Measurements from ENCODE around the gene CENPX.
"Not testable (repeated sequence)": the region's sequence is repeated elsewhere in the genome, so short reads cannot be mapped to it uniquely, and the experiment has no call there.

CENPX gene

DNA sequence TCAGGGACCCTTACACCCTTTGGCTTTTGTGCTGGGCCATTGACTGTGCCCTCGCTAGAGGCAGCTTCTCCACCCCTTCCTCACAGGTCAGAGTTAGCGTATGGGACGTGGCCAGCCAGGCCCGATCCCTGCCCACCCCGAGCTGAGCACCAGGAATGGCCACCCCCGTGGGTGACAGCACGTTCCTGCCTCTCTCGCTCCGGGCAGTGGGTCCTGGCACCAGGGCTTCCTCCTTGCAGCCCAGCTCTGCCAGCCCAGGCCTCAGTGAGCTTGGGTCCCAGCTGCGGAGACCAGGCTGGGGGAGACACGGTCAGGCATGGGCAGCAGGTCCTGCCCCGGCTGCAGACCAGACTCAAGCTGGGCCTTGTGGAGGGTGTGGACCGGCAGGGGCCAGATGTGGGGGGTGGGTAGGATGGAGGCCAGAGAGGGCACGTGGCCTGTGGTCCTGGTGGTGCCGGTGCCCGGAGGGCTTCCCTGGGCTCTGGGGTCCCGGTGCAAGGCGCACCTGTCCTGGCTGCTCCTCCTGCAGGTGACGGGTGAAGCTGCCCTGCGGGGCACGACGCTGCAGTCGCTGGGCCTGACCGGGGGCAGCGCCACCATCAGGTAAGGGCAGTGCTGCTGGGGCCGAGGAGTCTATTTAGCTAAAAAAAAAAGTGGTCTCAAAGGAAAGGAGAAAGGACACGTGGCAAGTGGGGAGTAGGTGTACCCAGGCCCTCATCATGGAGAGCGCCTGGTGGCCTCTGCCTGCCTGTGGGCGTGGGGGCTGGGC is 27.0 kb downstream of the CENPX start:
- DNase-seq: no peak

DNA sequence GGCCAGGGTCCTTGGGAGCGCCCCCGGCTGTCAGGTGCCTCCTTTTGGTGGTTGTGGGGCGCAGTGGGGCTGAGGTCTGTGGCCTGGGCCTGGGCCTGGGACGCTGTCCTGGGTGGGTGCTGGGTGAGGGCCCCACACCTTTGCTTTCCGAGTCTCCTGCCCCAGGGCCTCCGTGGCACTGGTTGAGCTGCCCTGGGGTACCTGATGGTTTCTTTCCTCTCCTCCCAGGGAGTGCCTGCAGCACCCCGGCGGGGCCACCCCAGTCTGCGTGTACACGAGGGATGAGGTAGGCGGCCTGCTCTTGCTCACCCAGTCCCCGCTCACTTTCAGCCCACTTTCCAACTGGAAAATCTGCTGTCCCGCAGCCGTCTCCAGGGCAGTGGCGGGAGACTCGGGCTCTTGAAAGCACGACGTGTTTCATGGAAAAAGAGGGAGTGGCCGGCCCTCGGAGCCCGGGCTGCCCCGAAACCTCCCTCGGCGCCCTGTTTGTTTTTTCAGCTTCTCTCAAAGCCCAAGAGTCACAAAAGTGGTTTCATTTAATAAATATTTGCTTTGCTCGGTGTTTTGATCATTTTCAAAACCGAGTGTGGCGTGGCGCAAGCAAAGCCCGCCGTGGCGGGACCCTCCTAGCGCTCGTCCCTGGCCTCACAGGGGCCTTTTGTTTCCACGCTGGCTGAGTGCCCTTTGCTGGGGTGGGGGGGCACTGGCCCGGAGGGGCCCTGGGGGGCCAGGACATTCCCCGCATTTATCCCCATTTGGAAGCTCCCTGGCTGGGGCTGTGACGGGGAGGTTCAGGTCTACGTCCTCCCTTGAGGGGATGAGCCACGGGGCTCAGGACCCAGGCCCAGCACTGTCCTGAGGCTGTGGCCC is 27.9 kb downstream of the CENPX start:
- DNase-seq: no peak

DNA sequence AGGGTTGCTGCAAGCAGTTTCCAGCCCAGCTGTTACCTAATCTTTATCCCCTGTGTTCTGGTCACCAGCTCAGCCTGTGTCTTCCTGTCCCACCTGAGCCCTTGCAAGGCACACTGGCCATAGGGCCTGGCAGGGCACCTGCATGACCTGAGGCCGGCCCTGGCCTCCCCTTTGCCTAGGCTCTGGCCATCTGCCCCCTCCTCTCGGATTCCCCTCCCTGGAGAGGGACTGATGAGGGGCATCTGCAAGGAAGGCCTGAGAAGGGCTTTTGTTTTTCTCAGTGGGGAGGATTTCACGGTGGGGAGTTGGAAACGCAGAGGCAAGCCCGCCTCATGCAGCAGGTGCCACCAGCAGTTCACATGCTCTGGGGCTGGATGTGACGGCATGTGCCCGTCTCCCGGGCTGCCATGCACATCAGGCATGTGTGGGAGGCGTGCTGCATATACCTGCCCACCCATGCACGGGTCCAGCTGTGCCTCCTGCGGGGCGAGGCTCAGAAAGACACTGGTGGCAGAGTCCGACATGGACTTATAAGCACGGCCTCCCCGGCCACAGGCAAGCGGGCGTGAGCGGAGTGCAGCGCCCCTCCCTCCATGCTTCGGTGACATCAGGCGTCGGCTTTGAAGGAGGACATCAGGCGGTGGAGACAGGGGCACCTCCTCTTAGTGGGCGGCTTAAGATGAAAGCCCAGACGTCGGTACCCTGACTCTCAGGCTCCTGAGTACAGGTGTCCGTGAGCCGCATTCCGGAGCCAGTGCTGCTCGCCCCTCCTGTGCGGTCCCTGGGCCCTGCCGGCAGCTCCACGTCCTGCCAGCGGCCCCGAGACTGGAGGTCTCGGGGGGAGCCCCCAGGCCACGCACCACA is 28.7 kb downstream of the CENPX start:
- DNase-seq: no peak

DNA sequence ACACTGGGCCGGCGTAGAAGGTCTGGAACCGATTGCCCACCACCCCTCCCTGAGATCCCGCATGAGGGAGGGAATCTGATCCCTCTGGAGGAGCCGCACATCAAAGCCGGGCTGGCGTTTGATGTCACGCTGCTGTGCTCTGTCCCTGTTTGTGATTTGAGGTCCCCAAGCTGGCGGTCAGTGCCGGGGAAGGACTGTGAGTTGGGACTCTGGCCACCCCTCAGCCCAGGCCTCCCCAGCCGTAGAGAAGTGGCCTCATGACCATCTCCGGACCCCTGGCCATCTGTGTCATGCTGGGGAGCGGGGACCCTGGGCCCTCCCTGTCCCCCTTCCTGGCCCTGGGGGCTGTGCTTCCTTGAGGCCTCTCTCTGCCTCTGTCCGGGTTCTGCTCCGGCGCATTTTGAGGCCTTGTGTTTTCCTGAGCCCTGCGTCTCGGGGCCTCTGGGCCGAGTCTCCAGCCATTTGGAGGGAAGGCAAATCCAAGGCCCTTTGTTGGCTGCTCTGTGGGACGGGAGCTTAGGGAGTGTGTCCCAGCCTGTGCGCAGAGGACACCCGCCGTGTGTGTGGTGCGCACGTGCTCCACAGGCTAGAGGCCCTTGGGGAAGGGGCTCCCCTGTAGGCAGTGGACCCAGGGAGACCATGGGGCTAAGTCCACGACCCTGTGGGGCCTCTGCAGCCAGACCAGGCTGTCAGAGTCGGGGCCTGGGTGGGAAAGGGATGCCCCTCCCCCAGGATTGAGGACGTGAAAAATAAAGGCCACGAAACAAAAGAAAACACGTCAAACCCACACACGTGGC is 30.2 kb downstream of the CENPX start:
- no peak for DNase-seq

DNA sequence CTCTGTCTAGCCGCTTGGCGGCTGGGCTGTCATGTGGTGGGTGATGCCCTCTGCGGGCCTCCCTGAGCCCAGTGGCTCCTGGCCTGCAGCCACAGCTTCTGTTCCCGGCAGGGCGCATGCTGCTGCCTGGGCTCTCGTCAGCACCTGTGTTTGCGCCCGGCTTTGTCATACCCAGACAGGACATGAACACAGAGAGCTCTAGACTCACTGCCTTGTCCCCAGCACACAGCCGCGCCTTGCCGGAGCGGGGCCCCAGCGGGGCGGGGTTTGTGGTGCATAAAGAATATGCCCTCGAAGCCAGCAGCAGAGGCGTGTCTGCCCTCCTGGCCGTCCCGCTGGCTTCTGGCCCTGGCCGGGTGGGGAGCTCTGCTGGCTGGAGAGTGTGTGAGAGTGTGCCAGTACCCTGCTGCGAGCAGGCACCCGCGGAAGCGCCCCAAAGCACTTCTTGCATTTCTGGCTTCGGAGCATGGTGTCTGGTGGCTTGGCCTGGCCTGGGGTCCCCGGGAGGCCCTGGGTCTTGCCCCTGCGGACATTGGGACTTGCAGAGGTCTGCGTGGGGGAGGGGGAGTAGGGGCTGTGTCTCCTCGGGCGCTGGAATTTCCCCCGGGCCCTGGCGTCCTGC is 30.9 kb downstream of the CENPX start:
- no peak for DNase-seq

DNA sequence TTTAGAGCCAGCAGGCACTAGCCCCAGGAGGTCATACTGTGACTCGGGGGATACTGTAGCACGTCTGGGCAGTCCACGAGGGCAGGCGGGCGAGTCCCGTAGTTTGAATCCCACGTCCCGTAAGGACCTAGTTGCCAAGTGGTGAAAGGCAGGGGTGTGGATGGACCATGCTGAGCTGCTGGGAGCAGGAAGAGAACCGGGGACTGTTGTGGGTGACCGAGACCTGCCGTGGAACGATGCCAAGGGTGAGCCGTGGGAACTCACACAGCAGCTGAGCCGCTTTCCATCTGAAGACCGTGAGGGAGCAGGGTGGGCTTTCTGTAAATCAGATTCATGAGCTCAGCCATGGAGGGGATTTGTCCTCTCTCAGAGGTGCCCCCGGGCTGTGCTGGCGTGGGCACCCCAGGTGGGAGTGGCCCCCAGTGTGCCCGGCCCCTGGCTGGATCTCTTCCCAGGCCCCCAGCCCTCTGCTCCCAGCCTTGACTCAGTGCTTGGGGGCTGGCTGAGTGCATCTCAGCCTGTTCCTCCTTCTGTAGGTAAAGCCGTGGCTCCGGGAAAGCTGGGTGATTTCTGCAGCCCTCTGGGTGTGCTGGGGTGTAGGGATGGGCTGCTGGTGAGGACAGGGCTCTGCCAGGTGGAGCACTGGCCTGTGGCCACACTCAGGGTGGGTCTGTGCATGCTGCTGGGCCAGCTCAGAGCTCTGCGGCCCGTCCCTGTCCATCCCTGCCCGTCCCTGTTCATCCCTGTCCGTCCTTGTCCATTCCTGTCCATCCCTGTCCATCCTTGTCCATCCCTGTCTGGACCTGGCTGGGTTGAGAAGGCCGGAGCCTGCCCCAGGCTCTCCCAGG is 31.6 kb downstream of the CENPX start:
- no peak for DNase-seq

DNA sequence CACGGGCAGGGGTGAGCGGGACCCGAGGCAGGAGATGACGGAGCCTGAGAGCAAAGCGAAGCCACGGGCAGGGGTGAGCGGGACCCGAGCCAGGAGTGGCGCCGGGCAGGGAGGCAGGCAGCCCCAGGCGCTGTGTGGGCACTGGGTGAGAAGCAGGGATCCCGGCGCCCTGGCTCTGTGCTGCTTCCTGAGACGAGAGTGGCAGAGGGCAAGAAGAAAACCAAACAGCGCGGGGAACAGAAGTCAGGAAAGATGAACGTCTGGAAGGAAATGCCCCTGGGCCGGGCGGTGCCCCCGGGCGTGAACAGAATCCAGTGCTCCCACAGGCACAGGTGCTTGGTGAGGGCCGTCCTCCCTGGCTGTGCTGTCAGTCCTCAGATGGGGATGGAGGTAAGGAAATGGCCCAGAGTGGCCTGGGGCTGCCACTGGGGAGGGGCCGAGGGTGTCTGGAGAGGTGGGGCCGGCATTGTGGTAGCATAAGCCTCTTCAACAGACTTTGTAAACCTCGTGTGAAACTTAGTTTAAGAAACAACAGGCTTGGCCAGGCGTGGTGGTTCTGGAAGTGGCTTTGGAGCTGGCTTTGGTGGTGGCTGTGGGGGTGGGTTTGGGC is 35.4 kb downstream of the CENPX start:
- no peak for DNase-seq

DNA sequence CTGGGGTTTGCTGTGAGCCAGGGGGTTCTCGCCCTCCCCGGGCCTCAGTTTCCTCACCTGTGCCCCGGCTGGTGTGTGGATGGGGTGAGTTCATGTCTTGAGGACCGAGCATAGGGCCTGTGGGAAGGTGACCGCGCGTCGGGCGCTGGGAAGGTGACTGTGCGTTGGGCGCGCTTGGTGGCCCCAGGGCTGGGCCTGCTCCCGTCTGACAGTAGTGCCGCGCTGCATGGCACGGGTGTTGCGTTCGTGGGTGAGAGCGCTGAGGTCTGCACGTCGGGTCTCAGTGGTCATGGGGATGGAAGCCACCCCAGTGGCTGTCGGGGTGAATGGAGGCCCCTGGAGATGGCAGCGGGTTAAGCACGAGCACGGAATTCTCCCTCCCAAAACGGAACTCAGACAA is 36.1 kb downstream of the CENPX start:
- no peak for DNase-seq

DNA sequence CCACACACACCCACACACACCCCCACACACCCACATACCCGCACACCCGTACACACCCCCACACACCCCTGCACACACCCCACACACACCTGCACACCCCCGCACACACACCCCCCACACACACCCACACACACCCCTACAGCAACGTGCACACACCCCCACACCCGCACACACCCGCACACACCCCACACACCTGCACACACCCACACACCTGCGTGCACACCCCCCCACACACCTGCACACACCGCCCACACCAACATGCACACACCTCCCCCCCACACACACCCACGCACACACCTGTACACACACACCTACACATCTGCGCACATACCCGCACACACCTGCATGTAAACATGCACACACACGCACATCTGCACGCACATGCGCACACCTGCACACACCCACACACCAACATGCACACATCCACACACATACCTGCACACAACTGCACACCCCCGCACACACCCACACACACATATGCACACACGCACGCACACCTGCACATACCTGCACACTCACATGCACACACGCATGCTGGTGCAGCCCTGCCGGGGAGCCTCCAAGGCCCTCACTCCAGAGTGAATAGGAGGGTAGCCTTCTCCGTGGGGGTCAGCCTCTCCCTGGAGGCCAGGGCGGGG is 37.8 kb downstream of the CENPX start:
- no peak for DNase-seq

DNA sequence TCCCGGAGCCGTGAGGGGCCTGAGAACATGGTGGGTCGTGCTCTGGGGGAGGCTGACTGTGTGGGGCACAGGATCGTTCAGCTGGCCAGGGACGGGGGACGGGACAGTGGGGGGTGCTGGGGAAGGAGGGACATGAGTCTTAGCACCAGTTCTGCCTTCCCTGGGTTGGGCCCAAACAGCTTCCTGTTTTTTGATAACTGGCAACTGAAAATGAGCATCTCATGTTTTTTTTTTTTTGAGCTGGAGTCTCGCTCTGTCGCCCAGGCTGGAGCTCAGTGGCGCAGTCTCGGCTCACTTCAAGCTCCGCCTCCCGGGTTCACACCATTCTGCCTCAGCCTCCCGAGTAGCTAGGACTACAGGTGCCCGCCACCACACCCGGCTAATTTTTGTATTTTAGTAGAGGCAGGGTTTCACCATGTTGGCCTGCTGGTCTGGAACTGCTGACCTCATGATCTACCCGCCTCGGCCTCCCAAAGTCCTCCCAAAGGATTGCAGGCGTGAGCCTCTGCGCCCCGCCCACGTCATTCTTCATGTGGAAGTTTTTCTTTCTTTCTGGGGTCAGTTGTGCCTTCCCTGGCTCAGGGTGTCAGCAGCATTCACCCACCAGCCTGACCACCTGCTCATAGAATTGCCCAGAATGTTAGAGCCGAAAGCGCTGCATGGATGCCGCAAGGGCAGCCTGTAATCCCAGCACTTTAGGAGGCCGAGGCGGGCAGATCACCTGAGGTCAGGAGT is 38.9 kb downstream of the CENPX start:
- DNase-seq: no peak

DNA sequence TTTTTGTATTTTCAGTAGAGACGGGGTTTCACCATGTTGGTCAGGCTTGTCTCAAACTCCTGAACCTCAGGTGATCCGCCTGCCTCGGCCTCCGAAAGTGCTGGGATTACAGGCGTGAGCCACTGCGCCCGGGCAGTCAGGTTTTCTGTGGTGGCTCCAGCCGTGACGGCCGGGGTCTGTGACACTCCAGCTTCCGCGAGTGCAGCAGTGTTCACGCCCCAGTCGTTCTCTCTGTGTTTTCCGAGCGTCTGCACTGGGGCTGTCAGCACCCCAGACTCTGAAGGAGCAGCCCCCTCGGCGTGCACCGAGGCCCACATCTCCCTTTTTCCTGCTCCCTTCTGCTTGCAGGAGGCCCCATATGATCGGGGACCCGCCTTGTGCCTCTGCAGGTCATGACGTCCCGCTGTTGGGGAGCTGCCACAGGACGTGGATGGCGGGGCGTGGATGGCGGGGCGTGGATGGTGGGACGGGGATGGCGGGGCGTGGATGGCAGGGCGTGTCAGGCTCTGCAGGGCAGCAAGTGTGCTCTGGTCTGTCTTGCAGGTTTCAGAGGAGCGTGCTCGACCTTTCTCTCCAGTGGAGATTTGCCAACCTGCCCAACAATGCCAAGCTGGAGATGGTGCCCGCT is 39.6 kb downstream of the CENPX start:
- no peak for DNase-seq

DNA sequence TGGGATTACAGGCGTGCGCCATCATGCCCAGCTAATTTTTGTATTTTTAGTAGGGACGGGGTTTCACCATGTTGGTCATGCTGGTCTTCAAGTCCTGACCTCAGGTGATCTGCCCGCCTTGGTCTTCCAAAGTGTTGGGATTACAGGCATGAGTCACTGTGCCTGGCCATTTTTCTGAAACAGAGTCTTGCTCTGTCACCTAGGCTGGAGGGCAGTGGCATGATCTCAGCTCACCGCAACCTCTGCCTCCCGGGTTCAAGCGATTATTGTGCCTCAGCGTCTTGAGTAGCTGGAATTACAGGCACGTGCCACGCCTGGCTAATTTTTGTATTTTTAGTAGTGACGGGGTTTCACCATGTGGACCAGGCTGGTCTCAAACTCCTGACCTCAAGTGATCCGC is 41.2 kb downstream of the CENPX start:
- DNase-seq: not testable (repeated sequence)

DNA sequence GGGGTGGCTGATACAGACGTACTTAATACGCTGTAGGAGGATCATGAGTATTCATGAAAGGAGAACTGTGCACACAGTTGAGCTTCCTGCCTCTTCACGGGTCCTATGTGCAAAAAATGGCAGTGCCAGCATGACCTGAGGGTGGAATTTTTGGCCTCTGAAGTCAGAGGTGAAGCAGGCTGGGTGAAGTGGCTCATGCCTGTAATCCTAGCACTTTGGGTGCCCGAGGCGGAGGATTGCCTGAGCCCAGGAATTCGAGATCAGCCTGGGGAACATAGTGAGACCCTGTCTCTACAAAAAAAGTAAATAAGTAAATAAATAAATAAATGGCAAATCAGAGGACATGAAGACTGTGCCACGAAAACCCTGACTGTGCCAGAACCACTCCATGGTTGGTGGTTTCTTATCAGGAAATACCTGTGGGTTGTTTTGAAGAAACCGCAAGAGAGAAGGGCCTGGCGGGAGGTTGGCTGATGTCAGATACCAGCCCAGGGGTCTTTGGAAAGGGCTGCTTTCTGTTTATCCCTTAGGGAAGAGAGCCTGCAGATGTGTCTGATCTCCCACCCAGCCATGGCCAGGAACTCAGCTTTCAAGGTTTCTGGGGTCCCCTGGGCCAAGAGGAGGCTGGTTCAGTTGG is 41.9 kb downstream of the CENPX start:
- no peak for DNase-seq

DNA sequence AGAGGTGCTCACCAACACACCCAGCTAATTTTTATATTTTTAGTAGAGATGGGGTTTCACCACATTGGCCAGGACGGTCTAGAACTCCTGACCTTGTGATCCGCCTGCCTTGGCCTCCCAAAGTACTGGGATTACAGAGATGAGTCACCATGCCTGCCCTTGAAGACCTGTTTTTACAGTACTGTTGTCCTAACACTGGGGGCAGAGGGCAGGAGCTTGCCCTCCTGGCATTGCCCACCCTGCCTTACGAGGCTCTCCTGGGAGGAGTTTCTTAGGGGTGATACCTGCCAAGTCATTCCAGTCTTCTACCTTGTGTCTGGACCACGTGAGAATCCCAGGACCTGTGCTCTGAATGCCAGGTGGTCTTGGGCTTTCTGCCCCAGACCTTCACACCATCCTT is 42.6 kb downstream of the CENPX start:
- no peak for DNase-seq

DNA sequence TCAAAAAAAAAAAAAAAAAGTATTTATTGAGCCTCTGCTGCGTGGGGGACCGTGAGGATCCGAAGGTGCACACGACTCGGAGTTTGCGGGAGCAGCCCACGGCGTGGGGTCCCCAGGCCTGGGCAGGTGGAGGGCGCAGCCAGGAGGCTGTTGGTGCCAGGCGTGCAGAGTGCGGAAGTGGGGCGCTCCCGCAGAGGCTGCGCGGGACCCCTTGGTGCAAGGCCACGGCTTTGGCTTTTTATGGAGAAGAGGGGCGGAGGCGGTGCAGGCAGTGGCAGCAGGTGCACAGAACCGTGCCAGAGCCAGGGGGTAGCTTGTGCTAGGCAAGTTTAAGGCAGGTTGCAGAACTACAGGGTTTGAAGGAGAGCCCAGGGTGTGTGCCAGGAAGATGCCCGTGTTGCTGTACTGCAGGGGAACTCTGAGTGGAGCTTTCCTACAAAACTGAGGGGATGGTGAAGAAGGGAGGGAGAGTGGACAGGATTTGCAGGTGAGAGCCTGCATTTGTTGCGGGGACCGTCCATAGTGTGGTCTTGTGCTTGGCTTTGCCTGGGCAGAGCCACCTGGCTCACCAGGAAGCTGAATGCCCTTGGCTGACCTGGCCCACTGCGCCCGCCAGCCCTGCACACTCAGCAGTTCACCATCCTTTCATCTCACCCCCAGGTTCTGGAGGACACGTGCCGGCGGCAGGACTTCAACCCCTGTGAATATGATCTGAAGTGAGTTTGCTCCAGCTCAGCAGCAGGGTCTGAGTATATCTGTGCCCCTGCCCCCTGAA is 44.0 kb downstream of the CENPX start:
- DNase-seq: no peak

DNA sequence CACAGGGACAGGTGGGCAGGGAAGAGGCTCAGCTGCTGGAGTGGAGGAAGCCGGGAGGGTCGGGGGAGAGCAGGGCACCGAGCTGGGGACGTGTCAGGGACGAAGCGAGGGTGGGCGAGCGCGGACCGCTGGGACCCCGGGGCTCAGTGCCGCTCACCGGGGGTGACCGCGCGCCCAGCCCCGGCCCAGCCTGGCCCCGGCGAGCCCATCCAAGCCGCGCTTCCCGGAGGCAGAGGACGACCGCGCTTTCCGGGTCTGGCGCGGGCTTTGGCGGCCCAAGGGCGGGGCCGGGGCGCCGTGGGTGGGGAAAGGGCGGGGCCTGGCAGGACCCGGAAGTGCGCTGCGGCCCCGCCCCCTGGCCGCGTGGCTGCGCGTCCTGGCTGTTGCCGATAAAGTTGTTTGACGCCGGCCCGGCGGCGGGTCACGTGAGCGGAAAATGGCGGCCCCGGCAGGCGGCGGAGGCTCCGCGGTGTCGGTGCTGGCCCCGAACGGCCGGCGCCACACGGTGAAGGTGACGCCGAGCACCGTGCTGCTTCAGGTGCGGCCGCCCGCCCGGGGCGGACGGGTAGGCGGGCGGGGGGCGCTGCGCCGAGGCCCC is 45.4 kb downstream of the CENPX start, which contains the start of gene ASPSCR1:
Gene ASPSCR1, plus strand, starts transcription at position 419 of the 598 bp plus-strand sequence. Its CDS starts 18 bp downstream, at position 437.
- DNase-seq: peak; percentile 96
